PC-9 (cell line): ENCODE data around the gene GPR89A. TPM values are rescaled to one million over a fixed set of nuclear protein-coding genes. Genes with fewer than 3 reads are reported as not detected.
A peak's percentile ranks its signal among the peaks of the same experiment; 100 is the strongest.

Source experiments
- BruUV-seq: library from RNA; stranded (reverse); fragments of 400-500 nt; replicated peaks from 2 replicates; lab custom pipeline; 2021; lab: Mats Ljungman, UMichigan
- CTCF ChIA-PET: fragments of 300-600 bp; sonication (Branson Sonifier 250); formaldehyde crosslinking; loops from one replicate; lab custom pipeline; 2022; ENCODE audit warnings: antibody characterized with exemption; lab: Charles Lee
- POLR2A ChIA-PET: fragments of 300-600 bp; sonication (Branson Sonifier 250); formaldehyde crosslinking; loops from one replicate; lab custom pipeline; 2022; ENCODE audit warnings: antibody characterized with exemption; ENCODE audit not compliant: unreplicated experiment; lab: Charles Lee
- DNase-seq, 2 experiments: peaks; one replicate each; pipeline versions ENCODE4 v3.0.0 to v3.0.0-alpha.2; 2015 to 2022; ENCODE audit warnings: mixed read lengths in 1 of 2
- H2AFZ ChIP-seq: fragments of 200-600 bp; sonication (generic); 2 replicates; pipeline ENCODE4 v1.8.1; 2017; ENCODE audit warnings: antibody characterized with exemption
- H3F3A ChIP-seq: fragments of 200-600 bp; sonication (generic); 2 replicates; pipeline ENCODE4 v1.8.1; 2017; ENCODE audit warnings: antibody characterized with exemption, mild to moderate bottlenecking, low read depth; ENCODE audit not compliant: insufficient read depth
- H3K27ac ChIP-seq: fragments of 200-600 bp; sonication (generic); 2 replicates; pipeline ENCODE4 v1.6.1; 2016; ENCODE audit warnings: mixed run types
- H3K27me3 ChIP-seq: fragments of 200-600 bp; sonication (generic); 2 replicates; pipeline ENCODE4 v1.6.1; 2016; ENCODE audit warnings: low read depth, mixed run types; ENCODE audit not compliant: insufficient read depth
- H3K36me3 ChIP-seq: fragments of 200-600 bp; sonication (generic); 2 replicates; pipeline ENCODE4 v1.6.1; 2016; ENCODE audit warnings: low read depth, mixed run types
- H3K4me1 ChIP-seq: fragments of 200-600 bp; sonication (generic); replicated peaks from 2 replicates; pipeline ENCODE4 v1.6.1; 2016; ENCODE audit warnings: mixed run types; ENCODE audit not compliant: insufficient read depth
- H3K4me2 ChIP-seq: fragments of 200-600 bp; sonication (generic); 2 replicates; pipeline ENCODE4 v1.6.1; 2017; ENCODE audit warnings: mixed run types
- H3K4me3 ChIP-seq: fragments of 200-600 bp; sonication (generic); 2 replicates; pipeline ENCODE4 v1.6.1; 2016; ENCODE audit warnings: mixed run types
- H3K79me2 ChIP-seq: fragments of 200-600 bp; sonication (generic); 2 replicates; pipeline ENCODE4 v1.6.1; 2017; ENCODE audit warnings: low read depth, mixed run types
- H3K9me2 ChIP-seq: fragments of 200-600 bp; sonication (generic); 2 replicates; pipeline ENCODE4 v1.8.1; 2017; ENCODE audit warnings: mild to moderate bottlenecking; ENCODE audit not compliant: insufficient read depth
- H3K9me3 ChIP-seq: fragments of 200-600 bp; sonication (generic); 2 replicates; pipeline ENCODE4 v1.8.1; 2016; ENCODE audit warnings: low read depth; ENCODE audit not compliant: insufficient read depth
- H4K20me1 ChIP-seq: fragments of 200-600 bp; sonication (generic); 2 replicates; pipeline ENCODE4 v1.8.1; 2017; ENCODE audit not compliant: insufficient read depth
- CTCF ChIP-seq: fragments of 200-600 bp; sonication (generic); conservative IDR thresholded peaks from 2 replicates; pipeline ENCODE4 v1.6.1; 2017; ENCODE audit warnings: mixed run types, antibody characterized with exemption, mild to moderate bottlenecking, moderate library complexity
- EZH2 ChIP-seq: fragments of 200-600 bp; sonication (generic); IDR thresholded peaks from 2 replicates; pipeline ENCODE4 v1.8.0; 2017; ENCODE audit warnings: antibody characterized with exemption, low read depth
- intact Hi-C: fragments of 100-400 bp; cut with micrococcal nuclease; formaldehyde crosslinking; loops from one replicate; pipeline ENCODE4 v1.10.0; 2022; ENCODE audit not compliant: unreplicated experiment
- total RNA-seq: library from RNA; stranded (reverse); gene quantifications from 2 replicates; pipeline ENCODE4 v1.2.3, GENCODE V29; 2021

GPR89A gene
- total RNA-seq, 1 experiment from 2014 or later, result 20.4 TPM

- no peaks in the 10 kb centered on the region for H3K27me3 ChIP-seq
- POLR2A ChIA-PET, result interaction anchor here (0.6 kb wide), 1 partner anchor 8 kb away, joined by 12 read pairs; no protein-coding TSS in a partner anchor
- intact Hi-C loops, result no loop called here
Measured at GRCh38 chr1:145688924-145689323, 81.1 kb downstream of the GPR89A start.

GRCh38 chr1:145689922-145690321 is 82.1 kb downstream of the GPR89A start:
- H3K79me2 ChIP-seq, result no peaks in the 10 kb centered on the region
- no peaks in the 10 kb centered on the region for H3F3A ChIP-seq
- H3K9me3 ChIP-seq, result no peaks in the 10 kb centered on the region
- H3K27me3 ChIP-seq, result no peaks in the 10 kb centered on the region
- no peaks in the 10 kb centered on the region for H3K36me3 ChIP-seq
- no TSS peak for BruUV-seq
- no peaks in the 10 kb centered on the region for H3K9me2 ChIP-seq
- no peak overlapping the region for H3K27ac ChIP-seq
- no peak for DNase-seq
- no peak overlapping the region for H3K4me3 ChIP-seq
- H2AFZ ChIP-seq, result no peak overlapping the region
- TF ChIP-seq EZH2 (no peak), CTCF (no peak)
- CTCF ChIA-PET, result no interaction called here
- POLR2A ChIA-PET, result no interaction called here
- intact Hi-C loops, result no loop called here
- no peak overlapping the region for H3K4me2 ChIP-seq
- peaks cover 7% of the 10 kb centered on the region; the same call in 1 of the 2 replicates for H3K4me1 ChIP-seq
- no peaks in the 10 kb centered on the region for H4K20me1 ChIP-seq

More at GRCh38 chr1:145688924-145689323, 81.1 kb downstream of the GPR89A start:
- no peak overlapping the region for H3K4me3 ChIP-seq
- H3K4me2 ChIP-seq, result no peak overlapping the region
- no peaks in the 10 kb centered on the region for H3F3A ChIP-seq
- H3K79me2 ChIP-seq, result no peaks in the 10 kb centered on the region
- no peak for TF ChIP-seq CTCF
- no peak for TF ChIP-seq EZH2
- no peak overlapping the region for H2AFZ ChIP-seq
- H3K27ac ChIP-seq, result no peak overlapping the region
- DNase-seq, result no peak
- CTCF ChIA-PET, result no interaction called here
- peaks cover 7% of the 10 kb centered on the region; the same call in 1 of the 2 replicates for H3K4me1 ChIP-seq
- H4K20me1 ChIP-seq, result no peaks in the 10 kb centered on the region
- H3K9me2 ChIP-seq, result no peaks in the 10 kb centered on the region
- no TSS peak for BruUV-seq
- H3K36me3 ChIP-seq, result no peaks in the 10 kb centered on the region
- H3K9me3 ChIP-seq, result no peaks in the 10 kb centered on the region

- TF ChIP-seq EZH2 (no peak), CTCF (no peak)
- no peaks in the 10 kb centered on the region for H3K9me3 ChIP-seq
- no peak overlapping the region for H2AFZ ChIP-seq
- no peaks in the 10 kb centered on the region for H3K79me2 ChIP-seq
- H3K4me2 ChIP-seq, result peak overlapping the region; percentile 30
- H3F3A ChIP-seq, result no peaks in the 10 kb centered on the region
- H3K4me1 ChIP-seq, result peaks cover 7% of the 10 kb centered on the region; the same call in 1 of the 2 replicates
- ChIA-PET CTCF (no interaction called here), POLR2A (no interaction called here)
- no peaks in the 10 kb centered on the region for H3K9me2 ChIP-seq
- H3K27ac ChIP-seq, result no peak overlapping the region
- no peaks in the 10 kb centered on the region for H3K36me3 ChIP-seq
- intact Hi-C loops, result no loop called here
- peak in 1 of 2 experiments; percentile 45 for DNase-seq
- H3K27me3 ChIP-seq, result no peaks in the 10 kb centered on the region
- no TSS peak for BruUV-seq
- no peak overlapping the region for H3K4me3 ChIP-seq
- H4K20me1 ChIP-seq, result no peaks in the 10 kb centered on the region
Measured at GRCh38 chr1:145690587-145691558, 83.1 kb downstream of the GPR89A start.
